Prostate gland (tissue), 2 donors: ENCODE measurements around the gene RAB3C. TPM values are rescaled to one million over a fixed set of nuclear protein-coding genes. Genes with fewer than 3 reads are reported as not detected.

ENCODE experiments used
- DNase-seq: peaks from one replicate; pipeline ENCODE4 v3.0.0-alpha.2; 2019; ENCODE audit warnings: low spot score
- H3K27ac ChIP-seq, 2 donors: fragments of 200-600 bp; sonication (generic); 2 replicates each; pipeline ENCODE4 v1.5.1; 2017 to 2019
- H3K27me3 ChIP-seq: fragments of 200-600 bp; sonication (generic); replicated peaks from 2 replicates; pipeline ENCODE4 v1.5.1; 2019; ENCODE audit not compliant: insufficient read depth
- H3K36me3 ChIP-seq, 2 donors: fragments of 200-600 bp; sonication (generic); 1 replicate in 1 of 2; 2 replicates in 1 of 2; pipeline versions ENCODE4 v1.5.1 to v1.8.1; 2017 to 2019
- H3K4me1 ChIP-seq: fragments of 200-600 bp; sonication (generic); replicated peaks from 2 replicates; pipeline ENCODE4 v1.5.1; 2019
- H3K4me3 ChIP-seq, 2 donors: fragments of 200-600 bp; sonication (generic); 2 replicates each; pipeline ENCODE4 v1.5.1; 2017 to 2019
- H3K9me3 ChIP-seq: fragments of 200-600 bp; sonication (generic); 2 replicates; pipeline ENCODE4 v1.5.1; 2017
- CTCF ChIP-seq, 4 experiments: fragments of 200-600 bp in 2 of 4; fragments of 450-650 bp in 2 of 4; sonication (generic) in 2 of 4; IDR thresholded peaks; 1 replicate in 3 of 4; 2 replicates in 1 of 4; pipeline ENCODE4 v1.5.1; 2016 to 2019; ENCODE audit warnings: antibody characterized with exemption in 4 of 4, mild to moderate bottlenecking in 2 of 4, moderate library complexity in 2 of 4
- POLR2A ChIP-seq: fragments of 450-650 bp; IDR thresholded peaks from one replicate; pipeline ENCODE4 v1.6.1; 2016; ENCODE audit warnings: antibody characterized with exemption, mild to moderate bottlenecking
- POLR2AphosphoS5 ChIP-seq: sonication (generic); formaldehyde crosslinking; IDR thresholded peaks from one replicate; pipeline ENCODE4 v1.6.1; 2017; ENCODE audit warnings: antibody characterized with exemption
- WGBS: methylation state at CpG from one replicate; pipeline ENCODE4 v1.1.5; 2018; 5-methylcytosine and 5-hydroxymethylcytosine counted together
- intact Hi-C: fragments of 100-400 bp; cut with DNase I; formaldehyde crosslinking; loops from one replicate; pipeline ENCODE4 v1.14.2; 2022
- total RNA-seq, 2 donors: library from RNA; depleted of rRNA; stranded (reverse); fragments of >200 nt; gene quantifications; one replicate each; pipeline ENCODE4 v1.1.0, GENCODE V29; 2016

Gene RAB3C
- total RNA-seq, 2 donors from 2014 or later, result 0.45 TPM; not detected in 1

GRCh38 chr5:58629271-58630159 lies 46.6 kb downstream of the RAB3C start:
- Histone ChIP-seq H3K27me3 (no peaks in the 10 kb centered on the region), H3K36me3 (no peaks in the 10 kb centered on the region), H3K4me3 (no peak overlapping the region), H3K27ac (no peak overlapping the region), H3K9me3 (no peaks in the 10 kb centered on the region), H3K4me1 (no peaks in the 10 kb centered on the region)
- 38% methylated on average over 6 of the region's 6 CpGs for WGBS
- TF ChIP-seq POLR2A, result no peak
- no peak for TF ChIP-seq POLR2AphosphoS5
- no peak for TF ChIP-seq CTCF (IDR thresholded peaks at IDR 0.05)
- intact Hi-C loops, result no loop called here
- DNase-seq, result no peak

- H3K36me3 ChIP-seq, result no peaks in the 10 kb centered on the region
- 89% methylated on average over 1 of the region's 1 CpG for WGBS
- TF ChIP-seq POLR2AphosphoS5, result no peak
- intact Hi-C loops, result no loop called here
- no peaks in the 10 kb centered on the region for H3K27me3 ChIP-seq
- H3K27ac ChIP-seq, result no peak overlapping the region
- H3K4me1 ChIP-seq, result no peaks in the 10 kb centered on the region
- no peaks in the 10 kb centered on the region for H3K9me3 ChIP-seq
- no peak for DNase-seq
- no peak overlapping the region for H3K4me3 ChIP-seq
These were observed 49.0 kb downstream of the RAB3C start for GRCh38 chr5:58631895-58632294.

GRCh38 chr5:58635416-58635815 lies 52.5 kb downstream of the RAB3C start:
- H3K9me3 ChIP-seq, result no peaks in the 10 kb centered on the region
- 66% methylated on average over 2 of the region's 2 CpGs for WGBS
- intact Hi-C loops, result no loop called here
- no peak overlapping the region for H3K4me3 ChIP-seq
- H3K4me1 ChIP-seq, result no peaks in the 10 kb centered on the region
- no peak for DNase-seq
- no peaks in the 10 kb centered on the region for H3K36me3 ChIP-seq
- H3K27me3 ChIP-seq, result no peaks in the 10 kb centered on the region
- H3K27ac ChIP-seq, result no peak overlapping the region
- TF ChIP-seq POLR2AphosphoS5 (no peak), POLR2A (no peak), CTCF (IDR thresholded peaks at IDR 0.05) (no peak)

GRCh38 chr5:58640011-58640410 lies 57.1 kb downstream of the RAB3C start:
- WGBS, result 46% methylated on average over 3 of the region's 3 CpGs
- no peak for TF ChIP-seq CTCF (IDR thresholded peaks at IDR 0.05)
- no peak for TF ChIP-seq POLR2A
- TF ChIP-seq POLR2AphosphoS5, result no peak
- Histone ChIP-seq H3K4me3 (no peak overlapping the region), H3K4me1 (no peaks in the 10 kb centered on the region), H3K27me3 (no peaks in the 10 kb centered on the region), H3K36me3 (no peaks in the 10 kb centered on the region), H3K9me3 (no peaks in the 10 kb centered on the region), H3K27ac (no peak overlapping the region)
- intact Hi-C loops, result no loop called here
- DNase-seq, result no peak

- TF ChIP-seq POLR2A (no peak), CTCF (IDR thresholded peaks at IDR 0.05) (no peak), POLR2AphosphoS5 (no peak)
- Histone ChIP-seq H3K9me3 (no peaks in the 10 kb centered on the region), H3K4me1 (no peaks in the 10 kb centered on the region), H3K27me3 (no peaks in the 10 kb centered on the region), H3K27ac (no peak overlapping the region), H3K36me3 (no peaks in the 10 kb centered on the region), H3K4me3 (no peak overlapping the region)
- WGBS, result 77% methylated on average over 1 of the region's 1 CpG
- DNase-seq, result no peak
- intact Hi-C loops, result no loop called here
These were observed 58.7 kb downstream of the RAB3C start for GRCh38 chr5:58641533-58641932.
